Small intestine (tissue), 4 donors: ENCODE results near the gene RTP1. TPM values are rescaled to one million over a fixed set of nuclear protein-coding genes. Genes with fewer than 3 reads are reported as not detected.

ENCODE experiments used
- polyA plus RNA-seq, 4 donors: library from polyadenylated mRNA; stranded (reverse) in 3 of 4; unstranded in 1 of 4; fragments of 200-250 nt in 3 of 4; fragments of 120-200 nt in 1 of 4; gene quantifications; one replicate each; pipeline versions ENCODE4 v1.2.1 to v1.2.3, GENCODE V29; 2013
- donor health status: healthy with polysubstance abuse.
- donor health status: Bipolar disorder and iron deficiency.
- donor health status: healthy.

Gene RTP1
- polyA plus RNA-seq, 4 donors = not detected

Other genes starting within 250 kb of the RTP1 start
- 10 to 100 TPM in 1 of 4 donors, 1 to 10 TPM in 3; 2.7 to 18.6 (median 8.3) TPM for gene RPL39L, start 58.0 kb upstream of the RTP1 start, polyA plus RNA-seq
- 10 to 100 TPM in 1 of 4 donors, 1 to 10 TPM in 1, under 1 TPM in 1, not detected in 1; 0.70 to 67.2 (median 1.6) TPM for gene MASP1, start 94.3 kb downstream of the RTP1 start, polyA plus RNA-seq
- gene RTP4, start 170.9 kb downstream of the RTP1 start, polyA plus RNA-seq = 10 to 100 TPM in 3 of 4 donors, 1 to 10 TPM in 1; 7.6 to 18.2 (median 13.0) TPM